ENCODE results near the gene CENPV.
"Not testable (repeated sequence)": the region's sequence is repeated elsewhere in the genome, so short reads cannot be mapped to it uniquely, and the experiment has no call there.

The CENPV gene

DNA sequence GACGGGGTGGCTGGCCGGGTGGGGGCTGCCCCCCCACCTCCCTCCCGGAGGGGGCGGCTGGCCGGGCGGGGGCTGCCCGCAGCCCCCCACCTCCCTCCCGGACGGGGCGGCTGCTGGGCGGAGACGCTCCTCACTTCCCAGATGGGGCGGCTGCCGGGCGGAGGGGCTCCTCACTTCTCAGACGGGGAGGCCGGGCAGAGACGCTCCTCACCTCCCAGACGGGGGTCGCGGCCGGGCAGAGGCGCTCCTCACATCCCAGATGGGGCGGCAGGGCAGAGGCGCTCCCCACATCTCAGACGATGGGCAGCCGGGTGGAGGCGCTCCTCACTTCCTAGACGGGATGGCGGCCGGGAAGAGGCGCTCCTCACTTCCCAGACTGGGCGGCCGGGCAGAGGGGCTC is 41.2 kb downstream of the CENPV start:
- not testable (repeated sequence) for DNase-seq

DNA sequence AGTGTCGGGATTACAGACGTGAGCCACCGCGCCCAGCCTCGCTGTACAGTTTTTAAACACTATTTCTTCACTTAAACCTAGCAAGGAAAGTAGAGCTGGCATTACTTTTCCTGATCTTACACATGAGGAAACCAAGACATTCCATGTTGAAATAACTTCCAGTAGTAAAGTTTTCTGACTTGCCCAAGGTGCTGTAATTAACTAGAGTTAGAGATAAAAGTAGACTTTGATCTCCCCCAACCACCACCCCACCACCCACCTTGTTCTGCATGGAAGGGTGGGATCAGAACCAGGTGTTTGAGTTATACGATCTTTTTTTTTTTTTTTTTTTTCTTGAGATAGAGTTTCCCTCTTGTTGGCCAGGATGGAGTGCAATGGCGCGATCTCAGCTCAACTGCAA is 47.1 kb downstream of the CENPV start:
- DNase-seq = no peak

DNA sequence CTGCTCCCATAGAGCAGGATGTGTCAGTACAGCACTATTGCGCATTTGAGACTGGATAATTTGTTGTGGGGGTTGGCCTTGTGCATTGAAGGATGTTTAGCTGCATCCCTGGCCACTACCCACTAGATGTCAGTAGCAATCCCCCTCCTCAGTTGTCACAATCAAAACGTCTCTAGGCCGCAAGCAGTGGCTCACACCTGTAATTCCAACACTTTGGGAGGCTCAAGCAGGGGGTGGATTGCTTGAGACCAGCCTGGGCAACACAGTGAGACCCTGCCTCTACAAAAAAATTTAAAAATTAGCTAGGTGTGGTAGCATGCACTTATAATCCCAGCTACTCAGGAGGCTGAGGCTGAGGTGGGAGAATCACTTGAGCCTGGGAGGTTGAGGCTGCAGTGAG is 48.4 kb downstream of the CENPV start:
- DNase-seq = no peak

DNA sequence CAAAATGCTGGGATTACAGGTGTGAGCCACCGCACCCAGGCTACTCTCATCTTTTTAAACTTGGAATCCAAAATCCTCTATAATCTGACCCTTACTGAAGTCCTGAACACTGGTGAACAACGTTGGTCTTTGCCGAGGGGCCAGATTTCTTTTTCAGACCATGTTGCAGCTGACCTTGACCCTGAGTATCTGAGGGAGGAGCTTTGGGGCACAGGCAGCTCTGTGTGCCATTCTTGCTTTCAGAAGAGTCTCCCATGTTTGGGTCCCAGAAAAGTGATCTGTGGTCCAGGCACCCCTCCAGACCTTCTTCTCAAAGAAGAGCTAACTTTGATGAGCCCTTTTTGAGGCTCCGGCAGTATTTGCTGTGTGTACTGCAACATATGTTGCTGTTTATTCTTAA is 50.4 kb downstream of the CENPV start:
- no peak for DNase-seq

DNA sequence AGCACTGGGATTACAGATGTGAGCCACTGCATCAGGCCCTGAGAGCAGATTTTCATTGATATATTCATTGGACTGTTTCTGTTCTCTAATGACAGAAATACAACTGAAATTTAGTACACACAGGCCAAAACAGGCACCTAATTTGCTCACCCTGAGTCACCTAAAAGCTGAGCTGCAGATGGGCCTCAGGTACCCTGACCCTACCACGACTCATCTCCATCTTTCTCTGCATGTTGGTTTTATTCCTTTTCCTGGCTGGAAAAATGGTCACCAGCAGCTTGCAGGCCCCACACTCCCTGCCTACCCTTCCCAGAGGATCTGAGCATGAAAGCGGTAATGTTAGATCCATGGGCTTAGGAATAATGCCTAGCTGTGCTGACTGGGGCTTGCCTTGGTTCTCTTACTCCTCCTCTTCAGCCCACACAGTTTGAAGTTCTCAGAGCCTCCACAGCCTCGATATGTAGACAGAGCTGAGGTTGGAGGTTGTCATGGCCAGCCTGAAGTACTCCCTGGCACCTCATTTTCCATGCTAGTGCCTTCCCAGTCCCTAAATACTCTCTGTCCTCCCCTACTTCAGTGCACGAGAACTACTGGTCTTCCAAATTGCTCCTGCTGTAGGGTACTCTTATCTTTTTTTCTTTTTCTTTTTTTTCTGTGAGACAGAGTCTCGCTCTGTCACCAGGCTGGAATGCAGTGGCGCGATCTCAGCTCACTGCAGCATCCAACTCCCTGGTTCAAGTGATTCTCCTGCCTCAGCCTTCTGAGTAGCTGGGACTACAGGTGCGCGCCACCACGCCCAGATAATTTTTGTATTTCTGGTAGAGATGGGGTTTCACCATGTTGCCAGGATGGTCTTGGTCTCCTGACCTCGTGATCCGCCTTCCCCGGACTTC is 51.1 kb downstream of the CENPV start:
- DNase-seq = no peak

DNA sequence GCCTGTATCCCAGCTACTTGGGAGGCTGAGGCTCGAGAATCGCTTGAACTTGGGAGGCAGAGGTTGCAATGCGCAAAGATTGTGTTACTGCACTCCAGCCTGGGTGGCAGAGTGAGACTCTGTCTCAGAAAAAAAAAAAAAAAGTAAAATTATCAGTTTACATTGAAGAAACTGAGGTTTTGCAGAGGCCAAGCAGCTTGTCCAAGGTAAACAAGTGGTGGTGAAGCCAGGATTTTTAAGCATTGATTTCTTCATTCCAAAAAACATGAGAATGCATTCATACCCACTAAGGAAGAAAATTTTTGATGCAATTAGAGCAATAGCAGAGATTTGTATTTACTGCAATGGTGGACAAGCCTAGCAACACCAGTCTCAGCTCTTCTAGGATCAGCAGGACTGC is 52.7 kb downstream of the CENPV start:
- no peak for DNase-seq

DNA sequence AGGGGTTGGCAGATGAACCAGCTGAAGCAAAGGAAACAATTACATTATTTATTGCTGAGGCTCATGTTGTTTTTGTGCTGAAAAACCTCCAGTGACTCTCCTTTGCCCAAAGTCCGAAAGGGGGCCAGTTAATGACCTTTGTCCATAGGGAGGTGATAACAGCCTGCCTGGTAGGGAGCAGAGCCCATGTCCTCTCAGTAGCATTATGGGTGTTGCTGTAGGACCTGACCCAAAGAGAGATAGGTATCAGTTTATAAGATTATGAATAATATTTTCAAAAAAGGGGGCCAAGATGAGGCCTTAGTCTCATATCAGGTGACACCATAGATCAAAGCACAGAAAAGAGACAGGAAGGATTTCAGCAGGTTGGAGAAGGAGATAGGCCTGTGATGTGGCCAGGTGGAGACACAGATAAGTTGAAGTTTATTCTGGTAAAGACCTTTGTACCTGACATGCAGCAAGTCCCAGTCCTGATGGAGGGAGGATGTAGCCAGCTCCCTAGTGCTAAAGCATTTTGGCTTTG is 55.1 kb downstream of the CENPV start:
- no peak for DNase-seq

DNA sequence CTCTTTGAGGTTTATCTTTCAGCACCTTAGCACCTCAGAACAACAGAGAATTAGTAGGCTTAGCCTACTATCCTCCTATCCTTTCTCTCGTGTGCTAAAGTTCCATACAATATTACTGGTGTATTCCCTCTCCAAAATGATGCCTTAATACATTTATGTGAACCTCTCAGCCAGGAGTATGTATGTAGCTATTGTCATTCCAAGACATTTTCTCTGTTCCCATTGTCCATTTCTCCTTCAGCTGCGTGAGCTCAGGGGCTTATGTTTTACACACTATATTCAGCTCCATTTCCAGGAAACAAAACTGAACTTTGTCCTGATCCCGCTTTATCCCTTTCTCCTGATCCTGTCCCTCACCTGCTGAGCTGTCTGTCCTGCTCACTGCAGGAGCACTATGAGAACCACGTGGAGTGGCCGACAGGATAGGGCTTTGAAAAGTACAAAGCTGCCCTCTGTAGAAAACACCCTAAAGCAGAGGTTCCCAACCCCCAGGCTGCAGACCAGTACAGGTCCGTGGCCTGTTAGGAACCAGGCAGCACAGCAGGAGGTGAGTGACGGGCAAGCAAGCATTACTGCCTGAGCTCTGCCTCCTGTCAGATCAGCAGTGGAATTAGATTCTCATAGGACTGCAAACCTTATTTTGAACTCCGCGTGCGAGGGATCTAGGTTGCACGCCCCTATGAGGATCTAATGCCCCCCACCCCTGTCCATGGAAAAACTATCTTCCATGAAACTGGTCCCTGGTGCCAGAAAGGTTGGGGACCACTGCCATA is 55.7 kb downstream of the CENPV start:
- no peak for DNase-seq

DNA sequence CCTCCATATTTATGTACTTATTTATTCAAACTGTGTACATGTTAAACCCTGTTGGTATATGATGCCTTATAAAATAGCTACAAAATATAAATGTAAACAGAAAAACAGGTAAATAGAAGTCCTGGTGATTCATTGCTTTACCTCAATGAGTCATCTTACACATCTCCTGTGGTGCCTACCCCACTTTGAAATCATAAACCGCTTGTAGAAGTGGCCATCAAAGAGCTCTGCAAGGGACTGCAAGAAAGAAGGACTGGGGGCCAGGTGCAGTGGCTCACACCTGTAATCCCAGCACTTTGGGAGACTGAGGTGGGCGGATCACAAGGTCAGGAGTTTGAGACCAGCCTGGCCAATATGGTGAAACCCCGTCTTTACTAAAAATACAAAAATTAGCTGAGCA is 57.2 kb downstream of the CENPV start:
- DNase-seq = not testable (repeated sequence)

DNA sequence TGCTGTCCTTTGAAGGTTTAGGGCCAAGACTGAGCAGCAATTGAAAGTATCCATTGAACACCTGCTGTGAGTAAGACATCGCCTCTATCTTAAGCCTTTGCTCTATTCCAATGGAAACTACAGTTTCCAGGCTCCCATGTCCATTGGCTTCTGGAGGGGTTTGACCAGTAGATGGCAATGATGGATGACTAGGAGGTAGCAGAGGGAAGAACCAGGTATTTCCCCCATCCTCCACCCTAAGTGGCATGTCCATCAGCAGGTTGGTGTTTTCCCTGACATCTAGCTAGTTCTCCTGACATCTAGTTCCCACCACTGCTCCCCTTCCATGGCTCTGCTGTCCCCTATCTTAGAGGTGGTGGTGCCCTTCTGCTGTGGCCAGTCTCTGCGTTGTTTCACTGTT is 58.7 kb downstream of the CENPV start:
- DNase-seq = no peak

DNA sequence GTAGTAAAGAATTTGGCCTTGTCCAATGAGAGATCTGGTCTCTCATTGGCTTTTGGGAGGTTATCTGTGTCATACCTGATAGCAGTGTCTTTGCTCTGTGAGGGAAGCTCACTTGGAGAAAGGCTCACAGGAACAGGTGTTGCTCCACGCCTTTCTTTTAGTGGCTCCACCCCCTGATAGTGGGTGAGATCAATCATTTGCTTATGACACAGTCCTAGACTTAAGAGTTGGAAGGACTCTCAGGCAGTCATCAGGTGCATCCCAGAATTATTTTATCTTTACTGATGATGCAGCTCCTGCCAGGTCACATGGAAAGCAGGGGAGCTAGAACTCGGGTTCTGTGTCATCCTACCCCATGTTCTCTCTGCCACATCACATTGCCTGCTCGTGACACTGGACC is 59.3 kb downstream of the CENPV start:
- DNase-seq = no peak

All from bone marrow (tissue), 2 donors.